Fibroblast of gingiva (primary cell): ENCODE results near the gene PRKN.

Experiments used
- DNase-seq: peaks from one replicate; pipeline ENCODE4 v3.0.0-alpha.2; 2011; ENCODE audit warnings: low read depth

PRKN gene

GRCh38 chr6:161305860-161306259, 1421.7 kb downstream of the PRKN start:
- no peak for DNase-seq

- peak; percentile 60 for DNase-seq
Measured at GRCh38 chr6:161303628-161304340, 1423.8 kb downstream of the PRKN start.

DNA sequence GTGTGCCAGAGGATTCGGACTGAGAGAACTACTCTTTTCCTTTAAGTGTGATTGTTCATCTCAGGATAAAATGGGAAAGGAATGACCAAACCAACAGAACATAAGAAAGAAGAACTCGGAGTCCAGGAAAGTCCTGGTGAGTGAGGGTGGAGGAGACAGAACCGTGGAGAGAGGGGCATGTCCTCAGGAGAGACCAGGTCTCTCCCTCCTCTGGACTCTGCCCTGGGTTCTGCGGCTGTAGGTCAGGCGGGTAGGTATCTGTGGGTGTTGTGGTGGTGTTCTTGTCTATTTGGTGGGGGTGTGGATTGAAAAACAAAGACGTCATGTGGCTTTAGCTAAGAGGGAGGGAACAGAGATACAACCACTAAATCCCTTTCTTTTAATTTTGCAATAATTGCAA, 1424.6 kb downstream of the PRKN start:
- no peak for DNase-seq

GRCh38 chr6:161301338-161301737, 1426.2 kb downstream of the PRKN start:
- peak; percentile 89 for DNase-seq

DNA sequence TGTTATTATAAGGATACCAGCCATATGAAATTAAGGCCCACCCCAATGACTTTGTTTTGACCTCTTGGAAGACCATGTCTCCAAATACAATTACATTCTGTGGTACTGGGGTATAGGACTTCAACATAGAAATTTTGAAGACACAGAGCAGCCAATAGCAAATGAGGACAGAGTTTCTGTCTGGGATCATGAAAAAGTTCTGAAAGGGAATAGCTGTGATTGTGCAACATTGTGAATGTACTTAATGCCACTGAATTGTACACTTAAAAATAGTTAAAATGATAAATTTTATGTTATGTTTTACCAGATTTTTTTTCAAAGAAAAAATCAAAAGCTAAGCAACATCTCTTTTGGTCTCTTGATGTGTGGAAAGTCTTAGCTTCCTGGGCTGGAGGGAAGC, 1426.7 kb downstream of the PRKN start:
- DNase-seq: peak; percentile 21

DNA sequence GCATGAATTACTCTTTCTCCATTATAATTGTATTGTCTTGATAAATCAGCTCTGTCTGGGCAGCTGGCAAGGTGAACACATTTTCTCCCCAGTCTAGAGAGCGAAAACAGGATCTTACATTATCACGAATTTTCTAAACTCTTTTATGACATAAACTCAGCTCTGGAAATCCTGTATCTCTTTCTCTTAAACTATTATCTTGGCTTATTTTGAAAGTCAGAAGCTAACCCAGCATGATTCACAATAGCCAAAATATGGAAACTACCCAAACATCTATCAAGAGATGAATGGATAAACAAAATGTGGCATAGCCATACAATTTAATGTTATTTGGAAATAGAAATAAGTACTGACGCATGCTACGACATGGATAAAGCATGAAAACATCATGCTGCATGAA, 1427.8 kb downstream of the PRKN start:
- no peak for DNase-seq
